ENCODE results near the gene STAT5B. TPM values are rescaled to one million over a fixed set of nuclear protein-coding genes. Genes with fewer than 3 reads are reported as not detected.

Gene STAT5B
- total and polyA plus RNA-seq, 2 of the 8 experiments (the other 6 are each of a cell fraction or from before 2014, with no cell fraction given): 35.3 to 52.6 TPM

- TF ChIP-seq CHD7 (IDR thresholded peaks at IDR 0.05; ENCODE audit: insufficient replicate concordance, low read length) (no peak), MAX (IDR thresholded peaks at IDR 0.05) (peak; percentile 64), KDM5A (IDR thresholded peaks at IDR 0.05; ENCODE audit: low read length) (no peak), SIN3A (conservative IDR thresholded peaks at IDR 0.05 in 1 of 2, IDR thresholded peaks at IDR 0.05 in 1 of 2; ENCODE audit: low read depth in 1 of 2, low read length in 2 of 2) (no peak), SIRT6 (IDR thresholded peaks at IDR 0.05; ENCODE audit: low read length) (no peak), NANOG (IDR thresholded peaks at IDR 0.05; ENCODE audit: insufficient read depth, low read depth, low read length, poor library complexity, severe bottlenecking) (no peak), E2F6 (IDR thresholded peaks at IDR 0.05) (peak; percentile 53), SRF (IDR thresholded peaks at IDR 0.05; ENCODE audit: low read depth, low read length) (no peak)
Observed at GRCh38 chr17:42309986-42310786, 34.0 kb upstream of the STAT5B start (continued).

All from H1 (cell line).